ENCODE data around the gene SHC2. TPM values are rescaled to one million over a fixed set of nuclear protein-coding genes. Genes with fewer than 3 reads are reported as not detected.
A peak's percentile ranks its signal among the peaks of the same experiment; 100 is the strongest.

Gene SHC2
- total and polyA plus RNA-seq, 2 of the 8 experiments (the other 6 are each of a cell fraction or from before 2014, with no cell fraction given), result 4.4 to 7.3 TPM

GRCh38 chr19:419721-420515 lies 40.9 kb downstream of the SHC2 start:
- H3K14ac ChIP-seq (ENCODE audit: insufficient read length), result no peak overlapping the region
- H4K91ac ChIP-seq (replicated peaks; ENCODE audit: insufficient read length, low read length), result no peak overlapping the region
- H2BK12ac ChIP-seq (ENCODE audit: low read depth, low read length), result 0 out of 2 replicates have a peak overlapping the region, but pooled peaks have one; percentile 9
- DNase-seq (ENCODE audit: low read depth in 1 of 2, low spot score in 2 of 2), result peak in 1 of 2 experiments; percentile 43
- H3K79me1 ChIP-seq (ENCODE audit: low read depth, low read length), result no peaks in the 10 kb centered on the region
- H2BK20ac ChIP-seq (ENCODE audit: low read length), result no peak overlapping the region
- no peak overlapping the region for H2AK5ac ChIP-seq (ENCODE audit: low read depth, low read length)
- no peak overlapping the region for H2BK5ac ChIP-seq (ENCODE audit: low read depth, low read length)
- peak overlapping the region; percentile 92; the same call in 1 of the 2 replicates for H2BK15ac ChIP-seq (ENCODE audit: low read length)
- ChIA-PET POLR2A (ENCODE audit: partially characterized antibody) (interaction anchor here (0.8 to 1.5 kb wide), 5 partner anchors 10 to 48 kb away, joined by 3 to 7 read pairs (median 3); partner anchors contain the start of gene C2CD4C), CTCF (ENCODE audit: partially characterized antibody) (interaction anchor here (0.9 to 1.7 kb wide), 6 partner anchors 13 to 88 kb away, joined by 3 to 7 read pairs (median 4); no protein-coding TSS in a partner anchor)
- H3K23ac ChIP-seq (ENCODE audit: insufficient read length), result no peak overlapping the region
- H2BK120ac ChIP-seq (replicated peaks; ENCODE audit: low read depth, low read length), result no peak overlapping the region
- TF ChIP-seq NANOG (IDR thresholded peaks at IDR 0.05; ENCODE audit: insufficient read depth, low read depth, low read length, poor library complexity, severe bottlenecking) (no peak), SP1 (IDR thresholded peaks at IDR 0.05; ENCODE audit: low read depth, low read length) (no peak), RFX5 (IDR thresholded peaks at IDR 0.05; ENCODE audit: borderline replicate concordance, low read depth, low read length) (no peak), CHD1 (IDR thresholded peaks at IDR 0.05; ENCODE audit: low read depth, low read length) (no peak), TAF1 (IDR thresholded peaks at IDR 0.05; ENCODE audit: low read depth, low read length) (no peak)
- no peak overlapping the region for H3K56ac ChIP-seq (replicated peaks; ENCODE audit: insufficient read length, low read depth, low read length)
- no peak overlapping the region for H2AFZ ChIP-seq (ENCODE audit: low read length)
- H4K20me1 ChIP-seq (replicated peaks in 1 of 2; ENCODE audit: control insufficient read depth in 1 of 2, insufficient read depth in 2 of 2, low read length in 2 of 2), result peaks cover 0 to 2% of the 10 kb centered on the region in 2 experiments
- peaks cover 0 to 15% (median 10%) of the 10 kb centered on the region in 4 experiments; a peak in 6 of 7 replicates for H3K4me1 ChIP-seq (replicated peaks in 1 of 4; ENCODE audit: control insufficient read depth in 3 of 4, insufficient read depth in 4 of 4, low read length in 3 of 4)
- no peaks in the 10 kb centered on the region for H3K36me3 ChIP-seq (ENCODE audit: control insufficient read depth in 2 of 4, insufficient read depth in 4 of 4, low read length in 3 of 4)
- WGBS, 2 experiments (ENCODE audit: extremely low coverage in 1 of 2, insufficient coverage in 1 of 2, insufficient read length in 1 of 2, insufficient replicate concordance in 2 of 2, low coverage in 1 of 2, low lambda C conversion rate in 2 of 2, missing lambda C conversion rate in 1 of 2), result 86% methylated on average over 30 of the region's 31 CpGs; no CpG with 5 or more reads in 1 of the 2 experiments
- no peak overlapping the region for H4K5ac ChIP-seq (ENCODE audit: insufficient read length, low read depth, low read length)
- H3K9me3 ChIP-seq (ENCODE audit: insufficient read depth in 2 of 2, low read depth in 1 of 2, low read length in 1 of 2), result peaks cover 0 to 6% of the 10 kb centered on the region in 2 experiments; a peak in 1 of 4 replicates
- H3K9ac ChIP-seq (replicated peaks in 1 of 4; ENCODE audit: extremely low read depth in 1 of 4, low read depth in 3 of 4, low read length in 3 of 4), result no peak overlapping the region
- no peak for FAIRE-seq
- peak overlapping the region; percentile 71 for H4K8ac ChIP-seq (ENCODE audit: extremely low read depth, insufficient read depth, low read length)
- H3K4ac ChIP-seq (replicated peaks; ENCODE audit: insufficient read length, low read depth, low read length), result no peak overlapping the region
- H3K79me2 ChIP-seq (ENCODE audit: control insufficient read depth in 1 of 2, insufficient read depth in 2 of 2, low read length in 2 of 2), result no peaks in the 10 kb centered on the region
- H3K18ac ChIP-seq (ENCODE audit: extremely low read depth, low read length), result no peak overlapping the region
- H3K4me2 ChIP-seq (ENCODE audit: insufficient read depth in 1 of 2, low read depth in 2 of 2, low read length in 2 of 2), result no peak overlapping the region
- H3K23me2 ChIP-seq (ENCODE audit: low read depth, low read length), result peaks cover 7% of the 10 kb centered on the region; the same call in 1 of the 2 replicates
- no peaks in the 10 kb centered on the region for H3K27me3 ChIP-seq (replicated peaks in 1 of 4; ENCODE audit: control insufficient read depth in 3 of 4, extremely low read depth in 1 of 4, insufficient read depth in 3 of 4, low read length in 3 of 4)
- no peak overlapping the region for H3K4me3 ChIP-seq (ENCODE audit: extremely low read depth in 1 of 4, insufficient read depth in 2 of 4, low read depth in 3 of 4, low read length in 4 of 4)
- H3K27ac ChIP-seq (ENCODE audit: low read depth, low read length), result no peak overlapping the region

Measured in H1 (cell line).